CD4-positive, alpha-beta T cell treated with Interleukin-15 for 1 hour (primary cell): Measurements from ENCODE around the gene CCL7.
A peak's percentile ranks its signal among the peaks of the same experiment; 100 is the strongest.

ENCODE experiments used
- DNase-seq: peaks from one replicate; pipeline ENCODE4 v3.0.0-alpha.2; 2020

Gene CCL7

DNA sequence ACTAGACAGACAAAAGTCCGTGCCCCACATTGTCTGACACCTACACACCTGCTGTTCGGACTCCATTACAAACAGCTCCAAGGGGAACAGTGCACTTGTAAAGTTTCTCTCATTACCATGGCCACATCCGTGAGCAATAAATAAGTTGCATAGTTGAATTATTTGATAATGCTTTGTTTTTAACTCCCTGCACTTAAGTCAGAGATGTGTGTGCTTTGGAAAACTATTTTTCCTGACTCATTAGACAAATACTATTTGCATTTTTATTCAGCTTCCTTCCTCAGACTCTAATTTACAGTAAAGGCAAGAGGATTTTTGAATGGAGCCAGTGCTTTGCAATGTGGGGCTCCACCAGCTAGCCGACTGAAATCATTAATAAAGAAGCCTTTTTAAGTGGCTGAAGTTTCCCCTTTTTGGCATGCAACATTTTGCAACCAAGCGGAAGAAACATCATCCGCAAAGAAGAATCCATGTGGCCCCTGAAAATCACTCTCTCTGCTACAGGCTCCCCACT is 21.5 kb upstream of the CCL7 start:
- peak; percentile 24 for DNase-seq

DNA sequence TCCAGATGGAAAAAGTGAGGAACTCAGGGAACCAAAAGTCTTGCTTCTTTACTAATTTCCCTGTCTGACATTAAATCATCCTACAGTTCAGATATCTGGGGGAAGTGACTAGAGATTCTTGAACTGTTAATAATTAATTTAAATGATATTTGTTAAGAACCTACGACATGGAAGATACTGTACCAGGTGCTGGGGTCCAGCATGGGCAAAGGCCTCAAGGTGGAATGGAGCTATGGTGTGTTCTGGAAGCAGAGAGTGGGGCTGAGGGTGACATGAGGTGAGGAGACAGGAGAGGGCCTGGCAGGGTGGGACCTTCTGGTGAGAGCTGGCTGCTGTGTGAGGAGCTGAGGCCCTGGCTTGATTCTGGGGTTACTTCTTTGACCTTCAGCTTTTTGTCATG is 21.0 kb upstream of the CCL7 start:
- DNase-seq, result no peak

DNA sequence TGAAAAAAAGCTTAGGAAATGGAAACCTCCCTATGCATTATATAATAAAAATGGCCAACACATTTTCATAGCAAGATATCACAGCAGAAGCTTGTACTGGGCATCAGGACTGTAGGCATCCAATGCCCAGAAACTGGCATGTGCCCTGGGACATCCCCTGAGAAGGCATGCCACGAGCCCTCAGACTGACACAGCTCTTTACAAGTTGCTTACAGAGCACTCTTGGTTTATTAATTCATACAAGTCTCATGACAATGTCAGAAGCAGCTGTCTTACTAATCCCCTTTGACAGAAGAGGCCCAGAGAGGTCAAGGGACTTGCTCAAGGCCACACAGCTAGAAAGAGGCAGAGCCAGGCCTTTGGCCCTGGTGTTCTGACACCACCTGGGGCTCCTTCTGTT is 20.5 kb upstream of the CCL7 start:
- no peak for DNase-seq

DNA sequence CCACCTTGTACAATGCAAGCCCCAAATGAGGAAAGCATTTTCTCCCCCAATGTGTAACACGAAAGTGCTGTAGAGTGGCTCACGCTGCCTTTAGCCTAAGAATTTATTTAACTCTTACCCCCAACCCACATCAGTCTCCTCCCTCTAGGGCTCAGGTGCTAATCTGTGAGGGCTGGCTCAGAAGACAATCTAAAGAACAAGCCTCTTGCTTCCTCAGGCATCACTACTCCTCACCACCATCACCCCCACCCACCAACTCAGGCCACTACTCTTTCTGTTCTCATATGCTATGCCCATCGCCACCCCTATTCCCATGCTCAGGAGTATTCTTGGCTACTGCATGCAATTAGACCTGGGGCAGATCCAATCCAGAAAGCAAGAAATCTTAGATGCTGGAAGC is 18.8 kb upstream of the CCL7 start:
- DNase-seq, result no peak

DNA sequence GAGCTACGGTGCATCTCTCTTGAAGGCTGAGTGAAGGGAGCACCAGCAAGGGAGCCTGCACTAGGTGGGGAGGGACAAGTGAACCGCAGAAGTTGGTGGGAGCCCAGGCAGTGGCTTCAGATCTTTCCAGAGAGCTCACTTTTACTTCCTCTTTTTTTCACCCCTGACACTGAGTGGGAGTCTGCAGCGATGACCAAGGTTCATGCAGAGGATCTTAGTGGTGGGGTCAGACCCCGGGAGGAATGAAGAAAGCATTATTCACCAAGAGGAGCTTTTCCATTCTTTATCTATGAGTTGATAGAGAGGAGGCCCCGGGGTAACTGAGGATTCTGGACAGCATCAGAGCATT is 18.0 kb upstream of the CCL7 start:
- DNase-seq, result peak; percentile 39

DNA sequence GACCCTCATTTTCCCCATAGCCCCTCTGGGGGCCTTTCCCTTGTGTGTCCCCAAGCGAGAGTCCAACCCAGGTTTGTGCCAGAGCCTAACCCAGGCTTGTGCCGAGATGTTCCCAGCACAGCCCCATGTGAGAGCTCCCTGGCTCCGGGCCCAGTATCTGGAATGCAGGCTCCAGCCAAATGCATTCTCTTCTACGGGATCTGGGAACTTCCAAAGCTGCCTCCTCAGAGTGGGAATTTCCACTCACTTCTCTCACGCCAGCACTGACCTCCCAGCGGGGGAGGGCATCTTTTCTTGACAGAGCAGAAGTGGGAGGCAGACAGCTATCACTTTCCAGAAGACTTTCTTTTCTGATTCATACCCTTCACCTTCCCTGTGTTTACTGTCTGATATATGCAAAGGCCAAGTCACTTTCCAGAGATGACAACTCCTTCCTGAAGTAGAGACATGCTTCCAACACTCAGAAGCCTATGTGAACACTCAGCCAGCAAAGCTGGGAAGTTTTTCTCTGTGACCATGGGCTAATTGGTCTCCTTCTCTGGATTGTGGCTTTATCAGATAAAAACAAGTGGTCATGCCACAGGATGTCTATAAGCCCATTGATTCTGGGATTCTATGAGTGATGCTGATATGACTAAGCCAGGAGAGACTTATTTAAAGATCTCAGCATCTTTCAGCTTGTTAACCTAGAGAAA is 17.4 kb upstream of the CCL7 start:
- DNase-seq, result no peak

DNA sequence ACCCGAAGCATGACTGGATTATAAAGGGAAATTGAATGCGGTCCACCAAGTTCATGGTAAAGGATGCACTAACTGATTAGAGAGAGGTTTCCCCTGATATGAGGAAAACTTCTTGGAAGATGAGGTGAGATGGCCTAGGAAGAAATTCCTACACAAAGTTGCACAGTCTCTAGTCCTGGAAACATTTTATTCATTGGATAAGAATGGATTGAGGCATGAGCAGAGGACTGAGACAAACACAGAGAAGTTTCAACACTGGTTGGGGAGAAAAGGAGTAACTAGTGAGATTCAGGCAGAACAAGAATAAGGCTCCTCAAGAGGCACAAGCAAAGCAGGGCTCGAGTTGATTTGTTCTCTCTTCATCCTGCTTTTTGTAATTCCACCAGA is 16.9 kb upstream of the CCL7 start:
- DNase-seq, result no peak

DNA sequence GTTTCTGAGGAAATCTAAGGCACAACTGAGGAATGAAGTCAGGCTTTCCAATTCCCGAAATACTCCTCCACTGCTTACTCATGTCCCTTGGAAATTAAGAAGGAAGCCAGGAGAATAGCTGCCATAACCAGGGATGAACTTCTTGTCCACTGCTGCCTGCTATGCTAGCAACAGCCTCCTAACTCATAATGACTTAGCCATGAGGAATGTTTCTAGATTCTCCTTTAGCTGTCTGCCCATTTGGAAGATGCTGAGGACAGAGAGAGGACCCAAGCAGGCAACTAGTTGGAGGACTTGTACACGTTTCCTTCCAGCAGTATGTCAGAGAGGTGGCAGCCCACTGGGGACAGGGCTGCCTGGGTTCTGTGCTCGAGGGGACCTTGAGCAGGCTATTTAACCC is 15.9 kb upstream of the CCL7 start:
- no peak for DNase-seq

DNA sequence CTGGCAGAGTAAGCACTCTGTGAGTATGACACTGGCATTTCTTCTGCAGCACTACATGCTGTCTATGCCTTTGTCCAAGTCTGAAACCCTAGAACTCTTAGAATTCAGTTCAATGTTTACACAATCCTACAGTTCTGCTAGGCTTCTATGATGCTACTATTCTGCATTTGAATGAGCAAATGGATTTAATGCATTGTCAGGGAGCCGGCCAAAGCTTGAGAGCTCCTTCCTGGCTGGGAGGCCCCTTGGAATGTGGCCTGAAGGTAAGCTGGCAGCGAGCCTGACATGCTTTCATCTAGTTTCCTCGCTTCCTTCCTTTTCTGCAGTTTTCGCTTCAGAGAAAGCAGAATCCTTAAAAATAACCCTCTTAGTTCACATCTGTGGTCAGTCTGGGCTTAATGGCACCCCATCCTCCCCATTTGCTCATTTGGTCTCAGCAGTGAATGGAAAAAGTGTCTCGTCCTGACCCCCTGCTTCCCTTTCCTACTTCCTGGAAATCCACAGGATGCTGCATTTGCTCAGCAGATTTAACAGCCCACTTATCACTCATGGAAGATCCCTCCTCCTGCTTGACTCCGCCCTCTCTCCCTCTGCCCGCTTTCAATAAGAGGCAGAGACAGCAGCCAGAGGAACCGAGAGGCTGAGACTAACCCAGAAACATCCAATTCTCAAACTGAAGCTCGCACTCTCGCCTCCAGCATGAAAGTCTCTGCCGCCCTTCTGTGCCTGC is 15.2 kb upstream of the CCL7 start, which contains the start of gene CCL2:
Gene CCL2 (plus strand): TSS at position 635 of the 730 bp plus-strand sequence. CDS start 65 bp downstream, at position 700.
- no peak for DNase-seq

DNA sequence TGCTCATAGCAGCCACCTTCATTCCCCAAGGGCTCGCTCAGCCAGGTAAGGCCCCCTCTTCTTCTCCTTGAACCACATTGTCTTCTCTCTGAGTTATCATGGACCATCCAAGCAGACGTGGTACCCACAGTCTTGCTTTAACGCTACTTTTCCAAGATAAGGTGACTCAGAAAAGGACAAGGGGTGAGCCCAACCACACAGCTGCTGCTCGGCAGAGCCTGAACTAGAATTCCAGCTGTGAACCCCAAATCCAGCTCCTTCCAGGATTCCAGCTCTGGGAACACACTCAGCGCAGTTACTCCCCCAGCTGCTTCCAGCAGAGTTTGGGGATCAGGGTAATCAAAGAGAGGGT is 14.7 kb upstream of the CCL7 start:
- no peak for DNase-seq

DNA sequence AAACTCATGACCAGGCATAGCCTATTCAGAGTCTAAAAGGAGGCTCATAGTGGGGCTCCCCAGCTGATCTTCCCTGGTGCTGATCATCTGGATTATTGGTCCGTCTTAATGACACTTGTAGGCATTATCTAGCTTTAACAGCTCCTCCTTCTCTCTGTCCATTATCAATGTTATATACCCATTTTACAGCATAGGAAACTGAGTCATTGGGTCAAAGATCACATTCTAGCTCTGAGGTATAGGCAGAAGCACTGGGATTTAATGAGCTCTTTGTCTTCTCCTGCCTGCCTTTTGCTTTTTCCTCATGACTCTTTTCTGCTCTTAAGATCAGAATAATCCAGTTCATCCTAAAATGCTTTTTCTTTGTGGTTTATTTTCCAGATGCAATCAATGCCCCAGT is 14.2 kb upstream of the CCL7 start:
- no peak for DNase-seq

DNA sequence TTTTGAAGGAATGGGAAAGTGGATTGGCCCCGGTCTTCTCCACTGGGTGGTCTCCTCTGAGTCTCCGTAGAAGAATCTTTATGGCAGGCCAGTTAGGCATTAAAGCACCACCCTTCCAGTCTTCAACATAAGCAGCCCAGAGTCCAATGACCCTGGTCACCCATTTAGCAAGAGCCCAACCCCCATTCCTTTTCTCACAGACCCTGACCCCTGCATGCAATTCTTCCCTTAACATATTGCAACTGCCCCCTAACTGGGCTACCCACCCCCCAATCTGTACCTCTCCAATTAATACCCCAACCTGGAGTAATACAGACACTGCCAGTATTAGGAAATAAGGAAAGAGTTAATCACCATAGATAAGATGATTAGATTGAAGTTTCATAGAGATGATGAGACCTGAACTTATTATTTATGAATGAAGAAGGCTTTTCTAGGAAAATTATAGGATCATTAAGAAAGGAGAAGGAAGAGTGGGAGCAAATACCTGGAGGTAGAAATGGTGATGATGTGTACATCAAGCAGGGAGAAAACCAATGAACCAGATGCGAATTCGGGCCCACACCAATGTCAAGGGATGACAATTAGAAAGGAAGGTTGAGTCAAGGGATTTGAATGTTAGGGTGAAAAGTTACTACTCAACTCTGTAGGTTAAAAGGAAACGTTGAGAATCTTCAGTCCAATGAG is 12.6 kb upstream of the CCL7 start:
- no peak for DNase-seq

DNA sequence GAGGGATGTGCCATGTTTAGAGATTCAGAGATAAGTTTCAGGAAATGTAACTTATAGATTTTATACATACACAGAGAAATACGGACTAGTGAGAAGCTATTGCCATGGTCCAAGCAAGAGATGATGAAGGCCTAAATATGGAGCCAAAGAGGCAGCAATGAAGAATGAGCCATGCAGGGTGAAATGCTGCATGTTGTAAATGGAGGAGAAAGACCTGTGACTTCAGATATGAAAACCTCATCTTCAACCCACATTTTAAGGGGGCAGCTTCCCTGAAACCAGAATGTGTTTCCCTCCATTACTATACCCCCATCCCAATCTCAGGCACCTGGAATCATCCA is 12.1 kb upstream of the CCL7 start:
- no peak for DNase-seq

DNA sequence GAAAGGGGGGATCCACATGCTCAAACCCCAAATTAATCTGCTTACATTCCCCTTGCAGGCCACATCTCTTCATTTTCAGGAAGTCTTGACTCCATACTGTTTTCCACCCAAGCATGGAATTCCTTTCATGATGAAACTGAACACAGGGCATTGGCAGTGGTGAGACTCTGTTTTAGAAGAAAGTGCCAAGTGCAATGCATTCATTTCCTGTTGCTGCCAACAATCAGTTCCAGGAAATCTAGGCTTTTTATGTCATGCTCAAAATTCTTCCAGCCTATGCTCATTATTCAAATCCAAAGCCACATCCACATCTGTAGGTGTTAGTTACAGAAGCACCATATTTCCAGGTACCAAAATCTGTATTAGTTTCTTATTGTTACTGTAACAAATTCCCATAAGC is 10.9 kb upstream of the CCL7 start:
- DNase-seq, result no peak

DNA sequence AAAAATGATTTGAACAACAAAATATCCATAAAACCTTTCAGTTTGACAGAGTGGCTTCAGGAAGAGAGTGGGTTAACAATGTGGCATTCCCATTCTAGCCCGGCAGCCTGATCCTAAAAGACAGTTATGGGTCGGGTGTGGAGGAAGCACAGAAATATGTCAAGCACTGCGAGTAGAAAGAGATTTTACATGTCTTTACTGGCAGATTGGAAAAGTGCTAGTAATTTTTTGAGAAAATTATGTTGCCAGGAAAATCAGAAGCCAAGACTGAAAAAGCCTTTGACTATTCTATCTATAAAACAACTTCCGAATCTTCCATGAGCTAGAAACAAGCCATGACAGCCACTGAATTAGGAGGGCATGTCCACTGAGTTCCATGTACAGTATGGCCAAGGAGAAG is 9.2 kb upstream of the CCL7 start:
- no peak for DNase-seq

DNA sequence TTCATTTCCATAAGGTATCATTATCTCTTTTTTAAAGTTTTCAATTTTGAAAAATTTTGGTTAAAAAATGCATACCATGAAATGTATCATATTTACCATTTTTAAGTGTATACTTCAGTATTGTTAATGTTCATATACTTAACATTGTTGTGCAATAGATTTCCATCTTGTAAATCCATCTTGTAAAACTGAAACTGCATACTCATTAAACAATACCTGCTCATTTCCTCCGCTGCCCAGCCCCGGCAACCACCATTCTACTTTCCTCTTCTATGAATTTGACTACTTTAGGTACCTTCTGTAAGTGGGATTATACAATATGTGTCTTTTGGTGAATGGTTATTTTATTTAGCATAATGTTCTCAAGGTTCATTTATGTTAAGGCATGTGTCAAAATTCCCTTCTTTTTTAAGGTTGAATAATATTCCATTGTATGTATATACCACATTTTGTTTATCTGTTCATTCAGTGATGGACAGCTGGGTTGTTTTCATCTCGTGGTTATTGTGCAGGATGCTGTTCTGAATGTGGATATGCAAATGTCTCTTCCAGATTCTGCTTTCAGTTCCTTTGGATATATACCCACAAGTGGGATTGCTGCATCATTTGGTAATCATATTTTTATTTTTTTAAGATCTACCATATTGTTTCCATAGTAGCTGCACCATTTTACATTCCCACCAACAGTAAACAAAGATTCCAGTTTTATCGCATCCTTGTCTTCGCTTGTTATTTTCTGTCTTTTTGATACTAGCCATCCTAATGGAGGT is 8.3 kb upstream of the CCL7 start:
- no peak for DNase-seq

DNA sequence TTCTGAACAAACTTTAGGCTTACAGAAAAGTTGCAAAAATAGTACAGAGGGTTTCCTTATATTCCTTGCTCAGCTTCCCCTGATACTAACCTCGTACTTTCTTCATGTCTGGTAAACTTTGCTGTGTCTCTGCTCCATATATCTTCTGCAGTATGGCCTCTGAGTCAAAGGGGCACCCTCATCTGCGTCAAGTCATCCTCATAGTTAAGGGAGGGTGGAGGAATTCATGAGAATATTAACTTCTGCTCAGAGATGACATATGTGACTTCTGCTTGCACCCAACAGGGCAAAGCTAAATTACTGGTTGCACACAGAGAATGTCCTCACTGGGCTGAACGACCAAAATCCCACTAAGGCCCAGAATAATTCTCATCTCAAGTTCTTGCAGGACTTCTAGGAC is 4.3 kb upstream of the CCL7 start:
- no peak for DNase-seq

DNA sequence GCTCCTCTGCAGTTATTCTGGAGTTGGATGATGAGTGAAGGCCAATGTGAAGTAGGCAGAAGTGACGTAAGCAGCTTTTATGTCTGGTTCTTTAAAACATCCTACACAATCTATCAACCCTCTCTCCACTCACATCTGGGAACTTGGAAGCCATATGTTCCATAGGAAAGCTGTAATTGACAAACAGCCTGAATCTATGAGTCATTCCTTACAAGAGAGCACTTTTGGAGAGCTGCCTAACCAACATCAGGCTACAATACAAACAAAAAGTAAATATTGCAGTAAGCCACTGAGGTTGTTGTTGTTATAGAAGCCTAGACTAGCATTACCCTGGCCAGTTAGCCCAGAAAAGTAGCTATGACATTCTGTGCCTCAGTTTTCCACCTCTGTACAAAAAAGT is 5.9 kb downstream of the CCL7 start:
- DNase-seq, result no peak

DNA sequence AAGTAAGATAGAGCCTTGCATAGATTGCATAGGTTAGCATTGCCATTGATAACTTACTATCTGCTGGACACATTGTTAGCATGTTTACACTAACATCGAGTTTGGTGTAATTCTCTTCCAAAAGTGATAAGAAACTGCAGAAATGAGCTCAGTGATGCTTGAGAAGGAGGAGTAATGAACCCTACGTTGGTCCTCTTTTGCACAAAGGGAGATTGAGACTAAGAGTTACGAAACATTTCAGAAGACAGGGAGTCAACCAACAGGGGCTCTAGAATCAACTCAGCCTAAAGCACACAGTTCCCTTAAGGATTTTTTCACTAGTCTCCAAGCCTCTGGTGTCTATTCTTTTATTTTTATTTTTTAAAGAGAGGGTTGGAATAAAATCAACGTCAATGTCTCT is 6.8 kb downstream of the CCL7 start:
- no peak for DNase-seq

DNA sequence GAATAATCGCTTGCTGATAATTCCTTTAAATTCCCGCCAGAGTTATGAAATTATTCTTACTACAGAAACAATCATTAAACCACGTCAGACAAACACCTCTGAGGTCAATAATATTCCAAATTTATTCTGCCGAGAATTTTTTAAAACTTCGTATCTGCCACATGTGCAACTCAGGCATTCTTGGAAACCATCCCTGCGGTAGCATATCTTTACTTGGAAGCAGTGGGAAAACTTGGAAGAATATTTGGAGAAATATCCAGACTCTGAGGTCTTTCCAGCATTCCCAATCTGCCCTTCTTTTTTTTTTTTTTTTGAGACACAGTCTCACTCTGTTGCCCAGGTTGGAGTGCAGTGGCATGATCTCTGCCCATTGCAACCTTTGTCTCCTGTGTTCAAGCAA is 13.6 kb downstream of the CCL7 start:
- DNase-seq, result no peak

DNA sequence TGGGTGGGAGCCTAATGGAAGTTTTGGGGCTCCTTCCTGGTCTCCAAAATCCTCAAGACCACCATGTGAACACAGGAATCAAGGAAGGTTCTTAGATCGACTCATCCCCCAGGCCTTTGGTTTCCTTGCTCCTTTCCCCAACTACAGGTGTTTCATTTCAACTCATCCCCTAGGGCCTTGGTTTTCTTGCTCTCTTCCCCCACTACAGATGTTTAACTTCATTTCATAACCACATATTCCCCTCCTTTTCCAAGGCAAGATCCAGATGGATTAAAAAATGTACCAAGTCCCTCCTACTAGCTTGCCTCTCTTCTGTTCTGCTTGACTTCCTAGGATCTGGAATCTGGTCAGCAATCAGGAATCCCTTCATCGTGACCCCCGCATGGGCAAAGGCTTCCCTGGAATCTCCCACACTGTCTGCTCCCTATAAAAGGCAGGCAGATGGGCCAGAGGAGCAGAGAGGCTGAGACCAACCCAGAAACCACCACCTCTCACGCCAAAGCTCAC is 15.3 kb downstream of the CCL7 start, which contains the start of gene CCL11:
Gene CCL11 (plus strand): TSS at position 457 of the 507 bp plus-strand sequence. CDS start 67 bp downstream, outside the sequence.
- no peak for DNase-seq

DNA sequence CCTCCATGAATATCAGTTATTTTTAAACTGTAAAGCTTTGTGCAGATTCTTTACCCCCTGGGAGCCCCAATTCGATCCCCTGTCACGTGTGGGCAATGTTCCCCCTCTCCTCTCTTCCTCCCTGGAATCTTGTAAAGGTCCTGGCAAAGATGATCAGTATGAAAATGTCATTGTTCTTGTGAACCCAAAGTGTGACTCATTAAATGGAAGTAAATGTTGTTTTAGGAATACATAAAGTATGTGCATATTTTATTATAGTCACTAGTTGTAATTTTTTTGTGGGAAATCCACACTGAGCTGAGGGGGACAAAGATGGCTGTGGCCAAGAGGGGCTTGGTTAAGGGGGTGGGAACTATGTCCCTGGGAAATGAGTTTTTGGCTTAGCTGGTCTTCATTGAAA is 17.9 kb downstream of the CCL7 start:
- no peak for DNase-seq

DNA sequence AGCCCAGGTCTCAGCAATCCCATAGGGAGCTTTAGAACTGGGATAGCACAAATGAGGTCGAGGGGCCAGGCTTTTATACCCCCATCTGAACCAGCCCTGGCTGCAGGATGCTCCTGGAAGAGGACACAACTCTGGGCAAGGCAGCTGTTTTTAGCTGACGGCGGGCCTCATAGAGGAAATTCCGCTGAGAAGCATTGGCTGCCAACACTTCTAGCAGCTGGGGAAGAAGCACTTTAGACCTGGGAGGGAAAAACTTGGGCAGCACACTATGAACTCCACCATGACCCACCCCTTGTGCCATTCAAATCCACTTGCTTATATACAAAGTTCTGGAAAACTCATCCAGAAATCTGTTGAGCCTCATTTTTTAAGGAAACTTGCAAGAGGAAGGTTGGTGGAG is 20.6 kb downstream of the CCL7 start:
- DNase-seq, result no peak
